H1 (cell line): ENCODE measurements around the gene PRR36.

Experiments
- CTBP2 ChIP-seq: IDR thresholded peaks from 2 replicates; pipeline ENCODE4 v1.7.0; 2011; ENCODE audit warnings: borderline replicate concordance, mild to moderate bottlenecking, moderate library complexity, mixed read lengths, low read length; ENCODE audit not compliant: insufficient read depth, insufficient read length
- RAD21 ChIP-seq, 2 experiments: IDR thresholded peaks in 1 of 2; conservative IDR thresholded peaks in 1 of 2; 2 replicates each; pipeline ENCODE4 v1.6.1; 2011; ENCODE audit warnings: low read depth in 2 of 2, low read length in 2 of 2, improper control_type of control experiment in 1 of 2, inconsistent platforms in 1 of 2, mild to moderate bottlenecking in 1 of 2, moderate library complexity in 1 of 2
- SIRT6 ChIP-seq: IDR thresholded peaks from one replicate; pipeline ENCODE4 v1.7.1; 2012; ENCODE audit warnings: low read length, inconsistent platforms
- SP1 ChIP-seq: IDR thresholded peaks from 2 replicates; pipeline ENCODE4 v1.6.1; 2011; ENCODE audit warnings: low read depth, low read length
- TF ChIP-seq, protein P1 (sequence below): IDR thresholded peaks from 2 replicates; pipeline ENCODE4 v1.6.1; 2011; ENCODE audit warnings: low read length, improper control_type of control experiment
- TF ChIP-seq, protein P2 (sequence below), 3 experiments: IDR thresholded peaks; 1 replicate in 2 of 3; 2 replicates in 1 of 3; pipeline versions ENCODE4 v1.5.1 to v1.6.1; 2011; ENCODE audit warnings: low read length in 3 of 3, mild to moderate bottlenecking in 3 of 3, inconsistent platforms in 2 of 3, low read depth in 1 of 3, moderate library complexity in 1 of 3; ENCODE audit not compliant: insufficient read depth in 1 of 3; ENCODE audit errors: control extremely low read depth in 1 of 3

- no peak for TF ChIP-seq SIRT6
- TF ChIP-seq RAD21 (IDR thresholded peaks at IDR 0.05 in 1 of 2, conservative IDR thresholded peaks at IDR 0.05 in 1 of 2; ENCODE audit: low read depth in 2 of 2, low read length in 2 of 2) = no peak
- TF ChIP-seq SP1 = no peak
- TF ChIP-seq CTBP2 = no peak
- TF ChIP-seq, protein P1, sequence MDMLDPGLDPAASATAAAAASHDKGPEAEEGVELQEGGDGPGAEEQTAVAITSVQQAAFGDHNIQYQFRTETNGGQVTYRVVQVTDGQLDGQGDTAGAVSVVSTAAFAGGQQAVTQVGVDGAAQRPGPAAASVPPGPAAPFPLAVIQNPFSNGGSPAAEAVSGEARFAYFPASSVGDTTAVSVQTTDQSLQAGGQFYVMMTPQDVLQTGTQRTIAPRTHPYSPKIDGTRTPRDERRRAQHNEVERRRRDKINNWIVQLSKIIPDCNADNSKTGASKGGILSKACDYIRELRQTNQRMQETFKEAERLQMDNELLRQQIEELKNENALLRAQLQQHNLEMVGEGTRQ = no peak
- TF ChIP-seq, protein P2, sequence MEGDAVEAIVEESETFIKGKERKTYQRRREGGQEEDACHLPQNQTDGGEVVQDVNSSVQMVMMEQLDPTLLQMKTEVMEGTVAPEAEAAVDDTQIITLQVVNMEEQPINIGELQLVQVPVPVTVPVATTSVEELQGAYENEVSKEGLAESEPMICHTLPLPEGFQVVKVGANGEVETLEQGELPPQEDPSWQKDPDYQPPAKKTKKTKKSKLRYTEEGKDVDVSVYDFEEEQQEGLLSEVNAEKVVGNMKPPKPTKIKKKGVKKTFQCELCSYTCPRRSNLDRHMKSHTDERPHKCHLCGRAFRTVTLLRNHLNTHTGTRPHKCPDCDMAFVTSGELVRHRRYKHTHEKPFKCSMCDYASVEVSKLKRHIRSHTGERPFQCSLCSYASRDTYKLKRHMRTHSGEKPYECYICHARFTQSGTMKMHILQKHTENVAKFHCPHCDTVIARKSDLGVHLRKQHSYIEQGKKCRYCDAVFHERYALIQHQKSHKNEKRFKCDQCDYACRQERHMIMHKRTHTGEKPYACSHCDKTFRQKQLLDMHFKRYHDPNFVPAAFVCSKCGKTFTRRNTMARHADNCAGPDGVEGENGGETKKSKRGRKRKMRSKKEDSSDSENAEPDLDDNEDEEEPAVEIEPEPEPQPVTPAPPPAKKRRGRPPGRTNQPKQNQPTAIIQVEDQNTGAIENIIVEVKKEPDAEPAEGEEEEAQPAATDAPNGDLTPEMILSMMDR (IDR thresholded peaks at IDR 0.05; ENCODE audit: control extremely low read depth in 1 of 3, insufficient read depth in 1 of 3, low read depth in 1 of 3, low read length in 3 of 3) = no peak
These were observed 39.5 kb upstream of the PRR36 start for GRCh38 chr19:7913652-7914051.
